Breast epithelium (tissue), 4 donors: ENCODE results near the gene ZIC5. TPM values are rescaled to one million over a fixed set of nuclear protein-coding genes. Genes with fewer than 3 reads are reported as not detected.

ENCODE experiments used
- DNase-seq, 2 donors: peaks; one replicate each; pipeline ENCODE4 v3.0.0-alpha.2; 2019; ENCODE audit warnings: low spot score in 2 of 2
- H3K27ac ChIP-seq, 2 donors: fragments of 200-600 bp; sonication (generic) in 1 of 2; one replicate each; pipeline ENCODE4 v1.5.1; 2016 to 2019; ENCODE audit warnings: mild to moderate bottlenecking in 1 of 2
- H3K27me3 ChIP-seq, 2 donors: fragments of 200-600 bp; sonication (generic) in 1 of 2; one replicate each; pipeline versions ENCODE4 v1.5.1 to v1.6.0; 2017 to 2019; ENCODE audit warnings: control low read depth in 1 of 2, mild to moderate bottlenecking in 1 of 2
- H3K36me3 ChIP-seq: fragments of 200-600 bp; one replicate; pipeline ENCODE4 v1.5.1; 2019
- H3K4me1 ChIP-seq, 2 donors: fragments of 200-600 bp; sonication (generic); one replicate each; pipeline ENCODE4 v1.5.1; 2016 to 2019; ENCODE audit warnings: control low read depth in 1 of 2
- H3K4me3 ChIP-seq, 3 donors: fragments of 200-600 bp; sonication (generic); 1 replicate in 2 of 3; 2 replicates in 1 of 3; pipeline ENCODE4 v1.5.1; 2016 to 2019; ENCODE audit warnings: mild to moderate bottlenecking in 3 of 3, moderate library complexity in 2 of 3
- H3K9me3 ChIP-seq, 2 donors: fragments of 200-600 bp; sonication (generic) in 1 of 2; one replicate each; pipeline ENCODE4 v1.5.1; 2016 to 2019; ENCODE audit warnings: control low read depth in 1 of 2
- POLR2A ChIP-seq: fragments of 450-650 bp; IDR thresholded peaks from one replicate; pipeline ENCODE4 v1.6.1; 2016; ENCODE audit warnings: antibody characterized with exemption, mild to moderate bottlenecking, moderate library complexity
- POLR2AphosphoS5 ChIP-seq, 3 donors: sonication (generic); formaldehyde crosslinking; IDR thresholded peaks; one replicate each; pipeline ENCODE4 v1.6.1; 2017; ENCODE audit warnings: antibody characterized with exemption in 3 of 3
- intact Hi-C: fragments of 100-400 bp; cut with DNase I; formaldehyde crosslinking; loops from one replicate; pipeline ENCODE4 v1.15.1; 2023; ENCODE audit warnings: low total_unique reads
- total RNA-seq, 3 donors: library from RNA; depleted of rRNA; stranded (reverse); fragments of >200 nt; gene quantifications; one replicate each; pipeline ENCODE4 v1.1.0, GENCODE V29; 2016
- TF ChIP-seq, protein P1 (sequence below), 3 donors: fragments of 450-650 bp; IDR thresholded peaks; one replicate each; pipeline ENCODE4 v1.5.1; 2016 to 2017; ENCODE audit warnings: antibody characterized with exemption in 3 of 3, mild to moderate bottlenecking in 3 of 3, moderate library complexity in 3 of 3

Gene ZIC5
- total RNA-seq, 3 donors from 2014 or later = not detected

DNA sequence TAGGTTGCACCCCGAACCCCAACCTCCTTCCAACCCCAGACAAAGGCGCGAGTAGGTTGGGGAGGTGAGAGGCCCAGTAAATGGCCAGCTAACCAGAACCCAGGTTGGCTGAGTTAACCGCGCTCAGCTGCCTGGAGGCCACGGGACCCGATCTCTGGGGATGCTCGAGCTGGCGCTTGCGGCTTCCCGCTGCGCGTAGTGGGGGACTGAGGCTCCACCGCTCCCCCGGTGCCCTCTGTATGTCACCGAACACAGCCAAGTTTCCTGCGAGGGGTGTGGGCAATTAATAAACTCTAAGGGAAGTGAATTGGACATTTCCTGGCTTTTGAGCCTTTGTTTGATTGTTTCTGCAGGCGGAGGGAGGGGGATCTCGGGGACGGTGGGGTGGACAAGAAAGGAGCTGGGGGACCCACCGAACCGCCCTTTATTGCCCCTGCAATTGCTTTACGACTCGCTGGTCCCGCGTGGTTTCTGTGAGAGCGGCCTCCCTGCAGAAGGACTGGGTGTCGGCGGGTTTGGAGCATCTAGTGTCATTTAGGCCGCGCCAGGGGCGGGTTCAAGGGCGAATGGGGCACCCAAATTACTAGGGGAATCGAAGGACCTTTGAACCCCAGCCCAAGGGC is 3.5 kb upstream of the ZIC5 start:
- no peak for DNase-seq
- Histone ChIP-seq H3K27me3 (peaks cover 22 to 96% of the 10 kb centered on the region in 2 donors), H3K4me3 (no peak overlapping the region), H3K36me3 (no peaks in the 10 kb centered on the region), H3K9me3 (no peaks in the 10 kb centered on the region), H3K27ac (no peak overlapping the region), H3K4me1 (peaks cover 0 to 12% of the 10 kb centered on the region in 2 donors)
- TF ChIP-seq POLR2A (no peak), POLR2AphosphoS5 (IDR thresholded peaks at IDR 0.05) (no peak)
- TF ChIP-seq, protein P1, sequence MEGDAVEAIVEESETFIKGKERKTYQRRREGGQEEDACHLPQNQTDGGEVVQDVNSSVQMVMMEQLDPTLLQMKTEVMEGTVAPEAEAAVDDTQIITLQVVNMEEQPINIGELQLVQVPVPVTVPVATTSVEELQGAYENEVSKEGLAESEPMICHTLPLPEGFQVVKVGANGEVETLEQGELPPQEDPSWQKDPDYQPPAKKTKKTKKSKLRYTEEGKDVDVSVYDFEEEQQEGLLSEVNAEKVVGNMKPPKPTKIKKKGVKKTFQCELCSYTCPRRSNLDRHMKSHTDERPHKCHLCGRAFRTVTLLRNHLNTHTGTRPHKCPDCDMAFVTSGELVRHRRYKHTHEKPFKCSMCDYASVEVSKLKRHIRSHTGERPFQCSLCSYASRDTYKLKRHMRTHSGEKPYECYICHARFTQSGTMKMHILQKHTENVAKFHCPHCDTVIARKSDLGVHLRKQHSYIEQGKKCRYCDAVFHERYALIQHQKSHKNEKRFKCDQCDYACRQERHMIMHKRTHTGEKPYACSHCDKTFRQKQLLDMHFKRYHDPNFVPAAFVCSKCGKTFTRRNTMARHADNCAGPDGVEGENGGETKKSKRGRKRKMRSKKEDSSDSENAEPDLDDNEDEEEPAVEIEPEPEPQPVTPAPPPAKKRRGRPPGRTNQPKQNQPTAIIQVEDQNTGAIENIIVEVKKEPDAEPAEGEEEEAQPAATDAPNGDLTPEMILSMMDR (IDR thresholded peaks at IDR 0.05) = no peak
- intact Hi-C loops = no loop called here

DNA sequence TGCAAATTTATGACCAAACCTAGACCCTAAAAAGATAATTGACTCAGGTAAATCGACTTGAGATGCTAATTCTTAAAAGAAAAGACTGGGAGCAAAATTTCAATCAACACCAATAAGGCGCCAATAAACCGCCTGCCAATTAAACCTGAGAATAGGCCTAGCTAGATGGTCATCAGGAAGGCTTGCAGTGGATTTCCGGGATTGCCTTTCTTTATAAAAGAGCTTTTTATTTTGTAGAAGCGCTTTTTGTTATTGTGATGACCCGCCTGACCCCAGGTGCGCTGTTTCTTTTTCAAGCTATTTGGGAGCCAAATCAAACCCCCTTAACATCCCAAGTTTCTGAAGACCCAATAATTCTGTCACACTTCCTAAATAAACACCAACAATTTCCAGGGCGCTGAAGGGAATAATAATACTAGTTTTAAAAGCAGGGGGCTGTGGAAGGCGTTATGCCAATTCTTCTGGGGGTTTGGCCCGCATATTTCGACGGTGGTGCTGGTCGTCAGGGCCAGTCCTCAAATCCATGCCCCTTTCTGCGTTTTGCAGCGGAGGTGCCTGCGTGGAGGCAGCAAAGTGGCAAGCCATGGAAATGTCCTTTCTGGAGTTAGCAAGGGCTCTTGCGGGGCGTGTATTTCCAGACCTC is 2.9 kb upstream of the ZIC5 start:
- no peaks in the 10 kb centered on the region for H3K9me3 ChIP-seq
- H3K27ac ChIP-seq = no peak overlapping the region
- H3K27me3 ChIP-seq = peaks cover 21 to 96% of the 10 kb centered on the region in 2 donors
- H3K4me3 ChIP-seq = no peak overlapping the region
- TF ChIP-seq, protein P1 (IDR thresholded peaks at IDR 0.05) = no peak
- TF ChIP-seq POLR2A (no peak), POLR2AphosphoS5 (IDR thresholded peaks at IDR 0.05) (no peak)
- H3K4me1 ChIP-seq = peaks cover 0 to 12% of the 10 kb centered on the region in 2 donors
- DNase-seq = no peak
- no peaks in the 10 kb centered on the region for H3K36me3 ChIP-seq
- intact Hi-C loops = no loop called here

DNA sequence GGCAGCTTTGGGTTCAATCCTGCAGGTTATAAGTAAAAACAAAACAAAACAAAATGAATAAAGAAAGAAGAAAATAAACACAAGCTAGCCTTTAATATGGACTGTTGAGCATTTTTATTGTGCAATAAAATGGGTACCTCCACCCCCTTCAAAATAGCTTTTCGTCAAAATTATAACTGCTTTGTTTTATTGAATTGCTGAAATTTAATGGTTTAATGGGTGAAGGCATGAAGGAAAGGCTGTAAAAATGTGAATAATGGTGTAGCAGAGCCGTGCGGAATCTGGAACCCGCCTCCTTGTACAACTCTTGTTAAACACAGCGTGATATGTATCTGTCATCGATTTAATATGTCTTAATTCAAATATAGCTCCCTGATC is 2.2 kb upstream of the ZIC5 start:
- H3K4me1 ChIP-seq = peaks cover 0 to 14% of the 10 kb centered on the region in 2 donors
- peaks cover 24 to 96% of the 10 kb centered on the region in 2 donors for H3K27me3 ChIP-seq
- intact Hi-C loops = no loop called here
- no peaks in the 10 kb centered on the region for H3K36me3 ChIP-seq
- no peak overlapping the region for H3K27ac ChIP-seq
- DNase-seq = no peak
- TF ChIP-seq POLR2AphosphoS5 (IDR thresholded peaks at IDR 0.05) (no peak), POLR2A (no peak)
- TF ChIP-seq, protein P1 (IDR thresholded peaks at IDR 0.05) = no peak
- H3K4me3 ChIP-seq = no peak overlapping the region
- H3K9me3 ChIP-seq = no peaks in the 10 kb centered on the region

DNA sequence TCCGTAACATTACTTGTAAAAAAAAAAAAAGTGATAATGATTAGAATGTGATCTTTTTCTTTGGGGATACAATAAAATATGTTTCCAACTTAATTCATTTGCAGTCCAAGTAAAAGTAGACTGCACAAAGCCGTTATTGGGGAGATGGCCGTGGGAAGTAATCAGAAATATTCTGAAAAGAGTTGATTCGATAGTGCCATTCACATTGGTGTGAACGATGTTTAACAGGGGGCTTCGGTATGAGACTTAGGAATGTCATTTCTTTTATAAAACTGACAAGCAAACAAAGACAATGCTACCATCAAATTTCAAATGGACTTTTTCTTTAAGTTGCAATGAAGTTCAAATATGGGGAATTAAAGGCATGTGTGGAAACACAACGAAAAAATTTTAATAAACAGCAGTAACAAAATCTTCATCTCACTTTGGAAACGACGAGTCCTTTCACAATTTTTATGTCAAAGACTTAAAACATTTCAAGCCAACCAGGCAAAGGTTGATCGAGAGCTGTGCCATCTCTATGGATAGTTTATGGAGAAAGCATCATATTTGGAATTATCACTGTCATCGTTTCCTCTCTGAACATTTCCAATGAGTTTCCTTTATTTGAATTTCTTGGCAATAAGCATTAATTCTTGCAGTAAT is 1.7 kb upstream of the ZIC5 start:
- no peaks in the 10 kb centered on the region for H3K36me3 ChIP-seq
- TF ChIP-seq POLR2A (no peak), POLR2AphosphoS5 (IDR thresholded peaks at IDR 0.05) (no peak)
- TF ChIP-seq, protein P1 (IDR thresholded peaks at IDR 0.05) = no peak
- no peak overlapping the region for H3K27ac ChIP-seq
- H3K4me3 ChIP-seq = no peak overlapping the region
- intact Hi-C loops = no loop called here
- DNase-seq = no peak
- H3K9me3 ChIP-seq = no peaks in the 10 kb centered on the region
- peaks cover 27 to 96% of the 10 kb centered on the region in 2 donors for H3K27me3 ChIP-seq
- peaks cover 0 to 17% of the 10 kb centered on the region in 2 donors for H3K4me1 ChIP-seq

DNA sequence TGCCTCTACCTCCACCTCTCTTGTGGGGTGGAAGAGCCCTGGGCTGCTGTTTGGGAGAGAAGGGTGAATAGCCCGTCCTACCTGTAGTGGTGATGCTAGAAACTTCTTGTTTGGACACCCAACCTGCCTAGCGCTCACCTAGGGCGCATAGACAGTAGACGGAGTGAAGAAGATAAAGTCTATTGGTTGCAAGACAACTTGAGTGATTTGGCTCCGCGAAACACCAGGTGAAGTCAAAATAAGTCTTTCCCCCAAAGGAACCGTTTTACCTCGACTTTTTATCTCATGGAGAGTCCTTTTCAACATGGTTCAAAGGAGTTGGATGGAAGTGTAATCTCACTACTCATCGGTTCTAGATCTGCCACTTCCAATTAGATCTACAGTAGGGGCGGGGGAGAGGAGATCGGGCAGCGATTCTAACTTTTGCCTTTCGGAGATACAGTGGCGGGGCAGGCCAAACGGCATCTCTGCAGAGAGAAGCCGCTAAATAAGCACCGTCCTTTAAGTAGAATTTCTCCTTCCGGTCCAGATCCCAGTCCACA is 694 bp upstream of the ZIC5 start:
- TF ChIP-seq, protein P1 (IDR thresholded peaks at IDR 0.05) = no peak
- TF ChIP-seq POLR2A (no peak), POLR2AphosphoS5 (IDR thresholded peaks at IDR 0.05) (no peak)
- no peaks in the 10 kb centered on the region for H3K36me3 ChIP-seq
- H3K4me1 ChIP-seq = peaks cover 0 to 17% of the 10 kb centered on the region in 2 donors
- intact Hi-C loops = no loop called here
- no peaks in the 10 kb centered on the region for H3K9me3 ChIP-seq
- DNase-seq = no peak
- H3K27ac ChIP-seq = no peak overlapping the region
- no peak overlapping the region for H3K4me3 ChIP-seq
- peaks cover 28 to 95% of the 10 kb centered on the region in 2 donors for H3K27me3 ChIP-seq
